Measurements from ENCODE around the gene FIP1L1. TPM values are rescaled to one million over a fixed set of nuclear protein-coding genes. Genes with fewer than 3 reads are reported as not detected.

FIP1L1 gene
- total and polyA plus RNA-seq, 2 donors (not counting 3 experiments of a cell fraction or from before 2014, with no cell fraction given), result 18.9 to 51.9 TPM

GRCh38 chr4:53477636-53478035 is 100.2 kb downstream of the FIP1L1 start:
- H3K27ac ChIP-seq (ENCODE audit: insufficient read depth, low read depth, low read length), result no peak overlapping the region
- CTCF ChIA-PET, result interaction anchor here (1.0 to 1.3 kb wide), 2 partner anchors 8 to 13 kb away, joined by 3 to 4 read pairs; no protein-coding TSS in a partner anchor
- POLR2A ChIA-PET, result no interaction called here
- no peak overlapping the region for H2AFZ ChIP-seq (ENCODE audit: low read depth, low read length)
- no peaks in the 10 kb centered on the region for H4K20me1 ChIP-seq (replicated peaks; ENCODE audit: control insufficient read depth, extremely low read depth, insufficient read depth, low read length)
- no peak overlapping the region for H3K9ac ChIP-seq (replicated peaks; ENCODE audit: extremely low read depth, insufficient read depth, low read length)
- dilution Hi-C loops (cut with MboI; ENCODE audit: extremely low pct_ligation_motif_present, low sequenced_read_pairs) (no loop called here), intact Hi-C loops (cut with micrococcal nuclease) (no loop called here)
- H3K4me2 ChIP-seq (ENCODE audit: insufficient read depth, low read length), result no peak overlapping the region
- H3K4me3 ChIP-seq (replicated peaks in 1 of 3; ENCODE audit: insufficient read depth in 1 of 3, low read depth in 1 of 3, low read length in 3 of 3), result no peak overlapping the region
- no peaks in the 10 kb centered on the region for H3K9me3 ChIP-seq (replicated peaks; ENCODE audit: control insufficient read depth, insufficient read depth, low read length)
- no peaks in the 10 kb centered on the region for H3K36me3 ChIP-seq (ENCODE audit: control insufficient read depth in 2 of 2, extremely low read depth in 1 of 2, insufficient read depth in 2 of 2, low read length in 2 of 2)
- H3K27me3 ChIP-seq (ENCODE audit: control insufficient read depth in 2 of 2, insufficient read depth in 2 of 2, low read length in 2 of 2), result no peaks in the 10 kb centered on the region
- no TSS peak for BruUV-seq (replicated peaks)
- H3K4me1 ChIP-seq (ENCODE audit: control insufficient read depth, extremely low read depth, insufficient read depth, low read length), result no peaks in the 10 kb centered on the region
- TF ChIP-seq CTCF (IDR thresholded peaks at IDR 0.05; ENCODE audit: extremely low read depth in 1 of 2, insufficient read depth in 1 of 2, low read depth in 1 of 2, low read length in 2 of 2) (no peak), POLR2AphosphoS5 (IDR thresholded peaks at IDR 0.05; ENCODE audit: insufficient read depth, low read depth, low read length) (no peak), MAX (IDR thresholded peaks at IDR 0.05; ENCODE audit: insufficient read depth, insufficient read length) (no peak), FOS (IDR thresholded peaks at IDR 0.05; ENCODE audit: borderline replicate concordance, insufficient read depth, low read length) (no peak), POLR2A (IDR thresholded peaks at IDR 0.05; ENCODE audit: low read depth, low read length) (no peak), MYC (IDR thresholded peaks at IDR 0.05; ENCODE audit: low read depth, low read length) (no peak), EZH2 (IDR thresholded peaks at IDR 0.05; ENCODE audit: borderline replicate concordance, low read depth, low read length, severe bottlenecking) (no peak), JUN (IDR thresholded peaks at IDR 0.05; ENCODE audit: borderline replicate concordance, insufficient read depth, insufficient read length, low read depth) (no peak), GATA2 (IDR thresholded peaks at IDR 0.05; ENCODE audit: insufficient read depth, insufficient read length, low read depth, low read length) (no peak)
- H3K79me2 ChIP-seq (ENCODE audit: control insufficient read depth, insufficient read depth, low read length), result no peaks in the 10 kb centered on the region
- H3K9me1 ChIP-seq (replicated peaks; ENCODE audit: control insufficient read depth, extremely low read depth, insufficient read depth, low read length), result no peaks in the 10 kb centered on the region
- DNase-seq (ENCODE audit: low read depth, low spot score), result no peak
- FAIRE-seq, result no peak

All from endothelial cell of umbilical vein (primary cell).